Measurements from ENCODE around the gene CCDC149.

DNA sequence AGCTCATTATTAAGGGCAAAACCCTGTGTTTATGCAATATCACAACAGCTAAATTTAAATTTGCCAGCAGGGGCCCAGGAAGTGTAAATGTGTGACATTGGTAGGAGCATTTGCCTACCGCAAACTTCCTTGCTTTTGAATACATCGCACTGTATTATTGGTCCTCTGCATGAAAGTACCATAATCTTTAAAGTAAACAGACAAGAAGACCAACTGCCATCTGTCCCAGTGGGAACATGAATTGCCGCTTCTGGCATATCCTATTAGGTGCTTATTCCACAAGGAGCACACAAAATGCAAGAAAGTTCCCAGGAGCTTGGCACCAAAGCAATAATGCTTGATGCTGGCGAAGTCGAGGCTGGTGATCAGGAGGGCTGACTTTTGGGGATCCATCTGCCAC, 66.1 kb downstream of the CCDC149 start:
- no peak for TF ChIP-seq POLR2A (IDR thresholded peaks at IDR 0.05)
- TF ChIP-seq, protein P1, sequence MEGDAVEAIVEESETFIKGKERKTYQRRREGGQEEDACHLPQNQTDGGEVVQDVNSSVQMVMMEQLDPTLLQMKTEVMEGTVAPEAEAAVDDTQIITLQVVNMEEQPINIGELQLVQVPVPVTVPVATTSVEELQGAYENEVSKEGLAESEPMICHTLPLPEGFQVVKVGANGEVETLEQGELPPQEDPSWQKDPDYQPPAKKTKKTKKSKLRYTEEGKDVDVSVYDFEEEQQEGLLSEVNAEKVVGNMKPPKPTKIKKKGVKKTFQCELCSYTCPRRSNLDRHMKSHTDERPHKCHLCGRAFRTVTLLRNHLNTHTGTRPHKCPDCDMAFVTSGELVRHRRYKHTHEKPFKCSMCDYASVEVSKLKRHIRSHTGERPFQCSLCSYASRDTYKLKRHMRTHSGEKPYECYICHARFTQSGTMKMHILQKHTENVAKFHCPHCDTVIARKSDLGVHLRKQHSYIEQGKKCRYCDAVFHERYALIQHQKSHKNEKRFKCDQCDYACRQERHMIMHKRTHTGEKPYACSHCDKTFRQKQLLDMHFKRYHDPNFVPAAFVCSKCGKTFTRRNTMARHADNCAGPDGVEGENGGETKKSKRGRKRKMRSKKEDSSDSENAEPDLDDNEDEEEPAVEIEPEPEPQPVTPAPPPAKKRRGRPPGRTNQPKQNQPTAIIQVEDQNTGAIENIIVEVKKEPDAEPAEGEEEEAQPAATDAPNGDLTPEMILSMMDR (IDR thresholded peaks at IDR 0.05): no peak

All from heart left ventricle (tissue), 13 donors.